Activated gamma-delta T cell treated with Interleukin-2 at 50 U/mL for 16 hours (primary cell): ENCODE results near the gene RWDD1.
A peak's percentile ranks its signal among the peaks of the same experiment; 100 is the strongest.
"Not testable (repeated sequence)": the region's sequence is repeated elsewhere in the genome, so short reads cannot be mapped to it uniquely, and the experiment has no call there.

Experiments
- DNase-seq: peaks from one replicate; pipeline ENCODE4 v3.0.0-alpha.2; 2020

Gene RWDD1

DNA sequence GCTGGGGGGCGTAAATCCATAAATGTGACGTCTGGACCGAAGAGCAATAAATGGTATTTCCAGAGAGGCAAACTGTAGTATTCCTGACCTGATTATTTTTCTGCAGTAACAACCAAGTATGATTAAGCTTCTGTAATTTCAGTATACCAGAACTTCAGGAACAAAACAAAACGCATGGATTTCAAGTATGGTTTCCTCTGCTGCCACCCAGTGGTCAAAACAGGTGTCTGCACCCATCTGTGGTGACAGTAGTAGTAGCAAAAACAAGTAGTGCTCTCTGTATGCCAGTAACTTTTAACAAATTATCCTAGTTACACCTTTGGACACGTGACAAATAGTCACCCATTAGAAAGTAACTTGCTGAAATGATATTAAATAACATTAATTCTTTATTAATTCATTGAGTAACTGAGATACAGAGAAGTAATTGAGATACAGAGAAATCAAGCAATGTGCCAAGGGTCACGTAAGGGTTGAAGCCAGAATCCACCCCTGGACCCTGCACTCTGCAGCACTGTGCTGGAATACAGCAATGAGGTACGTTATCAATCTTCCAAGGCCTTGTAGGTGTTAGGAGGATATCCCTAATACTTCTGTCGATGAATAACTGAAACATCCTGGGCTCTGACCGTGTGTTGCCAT lies 9.8 kb upstream of the RWDD1 start:
- DNase-seq, result peak; percentile 65

DNA sequence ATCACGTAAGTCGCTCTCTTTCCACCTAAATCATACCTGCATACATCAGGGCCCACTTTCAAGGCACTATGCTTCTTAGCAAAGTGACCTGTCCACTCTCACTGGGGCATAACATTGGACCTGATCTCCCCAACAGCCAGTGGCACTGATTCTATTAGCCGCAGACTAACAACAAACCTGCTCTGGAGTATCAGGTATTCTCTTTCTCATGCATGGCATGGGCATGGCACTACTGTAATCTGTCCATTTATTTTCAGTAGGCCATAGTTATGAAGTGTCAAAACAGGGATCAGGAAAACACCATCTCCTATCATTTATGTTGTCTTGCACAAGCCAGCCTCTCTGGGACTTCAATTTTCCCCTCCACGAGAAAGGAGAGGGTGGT lies 9.3 kb upstream of the RWDD1 start:
- no peak for DNase-seq

DNA sequence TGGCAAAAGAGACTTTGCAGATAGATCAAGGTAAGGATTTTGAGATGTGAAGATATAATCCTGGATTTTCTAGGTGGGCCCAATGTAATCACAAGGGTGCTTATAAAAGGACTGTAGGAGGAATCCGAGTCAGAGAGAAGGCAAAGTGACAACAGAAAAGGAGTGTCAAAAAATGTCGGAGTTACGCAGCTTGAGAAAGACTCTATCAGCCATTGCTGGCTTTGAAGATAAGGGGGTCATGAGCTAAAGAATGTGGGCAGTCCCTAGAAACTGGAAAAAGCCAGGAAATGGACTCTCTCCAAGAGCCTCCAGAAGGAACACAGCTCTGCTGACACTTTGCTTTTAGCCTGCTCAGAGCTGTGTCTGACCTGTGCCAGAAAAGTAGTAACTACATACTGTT lies 8.7 kb upstream of the RWDD1 start:
- DNase-seq, result no peak

DNA sequence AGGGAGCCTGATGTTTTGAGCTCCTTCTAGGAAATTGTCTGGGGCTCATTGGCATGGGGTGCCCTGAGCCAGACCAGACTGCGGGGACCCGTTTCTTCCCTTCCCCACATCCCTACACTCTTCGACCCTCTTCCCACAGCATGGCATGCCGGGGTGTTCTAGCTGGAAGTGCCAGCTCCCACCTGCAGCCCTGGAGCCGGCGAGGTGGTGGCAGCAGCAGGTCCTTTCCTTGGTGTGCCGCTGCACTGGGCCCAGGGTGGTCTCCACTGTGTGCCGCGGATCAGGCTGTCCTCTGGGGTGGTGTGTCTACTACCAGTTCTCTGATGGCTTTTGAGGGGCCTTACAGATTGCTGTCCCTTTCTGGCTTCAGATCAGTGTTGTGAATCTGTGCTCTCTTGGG lies 7.5 kb upstream of the RWDD1 start:
- DNase-seq, result no peak

GRCh38 chr6:116564311-116564710 lies 7.0 kb upstream of the RWDD1 start:
- no peak for DNase-seq

DNA sequence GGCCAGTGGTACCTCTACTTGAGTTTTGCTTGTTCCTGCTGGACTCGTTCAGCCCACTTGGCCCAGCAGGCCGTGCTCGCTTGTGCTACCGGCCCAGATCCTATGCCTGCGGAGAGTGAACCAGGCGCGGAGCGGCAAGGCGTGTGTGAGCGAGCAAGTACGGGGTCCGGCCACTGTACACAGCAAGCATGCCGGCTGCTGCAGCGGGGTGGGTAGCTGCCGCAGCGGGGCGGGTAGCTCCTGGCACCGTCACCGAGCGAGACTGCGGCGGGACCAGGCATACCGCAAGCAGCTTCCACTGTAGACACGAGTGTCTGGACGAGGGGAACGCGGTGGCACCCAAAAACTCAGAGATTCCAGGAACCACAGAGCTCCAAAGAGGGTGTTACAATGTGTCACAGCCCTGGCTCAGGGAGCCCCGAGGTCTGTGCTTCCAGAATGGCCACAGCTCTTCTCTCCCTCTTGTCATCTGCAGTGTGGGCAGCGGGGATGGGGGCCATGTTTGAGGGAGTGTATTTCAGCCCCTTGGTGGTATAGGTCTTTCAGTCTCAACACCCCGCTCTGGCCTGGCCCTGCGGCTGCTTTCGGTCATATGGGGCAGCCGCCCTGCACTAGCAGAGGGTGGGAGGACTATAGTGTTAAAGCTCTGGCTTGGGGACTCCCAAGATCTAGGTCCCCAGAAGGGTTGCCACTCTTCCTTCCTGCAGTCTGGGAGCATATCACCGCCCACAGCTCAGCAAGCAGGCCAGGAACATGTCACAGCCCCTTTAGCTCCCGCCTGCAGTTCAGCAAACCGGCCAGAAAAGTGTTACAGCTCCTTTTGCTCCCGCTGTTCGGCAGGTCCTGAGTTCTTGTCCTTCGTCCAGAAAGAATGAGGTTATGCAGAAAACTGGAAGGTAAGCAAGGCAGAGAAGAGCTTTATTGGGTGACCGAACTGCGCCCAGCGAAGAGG lies 6.1 kb upstream of the RWDD1 start:
- no peak for DNase-seq

- DNase-seq, result no peak
Measured at GRCh38 chr6:116568111-116568510, 3.2 kb upstream of the RWDD1 start.

DNA sequence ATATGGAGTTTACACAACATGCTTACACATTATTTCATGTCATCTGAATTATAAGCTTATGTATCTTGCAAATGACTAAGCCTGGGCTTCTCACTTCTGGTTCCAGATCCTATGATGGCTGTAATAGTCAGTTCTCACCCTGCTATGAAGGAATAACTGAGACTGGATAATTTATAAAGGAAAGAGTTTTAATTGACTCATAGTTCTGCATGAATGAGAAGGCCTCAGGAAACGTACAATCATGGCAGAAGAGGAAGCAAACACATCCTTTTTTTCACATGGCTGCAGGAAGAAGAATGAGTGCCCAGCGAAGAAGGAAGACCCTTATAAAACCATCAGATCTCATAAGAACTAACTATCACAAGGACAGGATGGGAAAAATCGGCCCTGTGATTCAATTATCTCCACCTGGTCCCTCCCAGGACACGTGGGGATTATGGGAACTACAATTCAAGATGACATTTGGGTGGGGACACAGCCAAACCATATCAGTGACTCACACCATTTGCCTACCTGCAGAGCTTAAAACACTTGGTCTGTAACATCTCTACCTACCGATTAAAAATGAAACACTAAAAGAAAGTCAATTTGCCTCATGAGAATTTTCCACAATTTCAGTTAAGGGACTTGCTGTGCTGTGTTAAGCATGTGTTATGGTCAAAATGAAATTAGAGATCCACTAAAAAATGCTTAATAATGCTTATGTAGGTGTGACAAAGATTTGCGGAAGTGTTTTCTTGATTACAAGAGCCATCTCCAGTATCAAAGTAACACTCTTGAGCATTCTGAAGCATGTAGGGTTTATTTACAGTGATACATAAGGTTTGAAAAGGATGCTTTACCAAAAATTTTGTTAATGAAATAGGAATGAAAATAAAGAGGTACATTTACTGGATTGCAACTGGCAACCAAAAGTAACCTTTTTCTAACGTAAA lies 2.2 kb upstream of the RWDD1 start:
- DNase-seq, result no peak

DNA sequence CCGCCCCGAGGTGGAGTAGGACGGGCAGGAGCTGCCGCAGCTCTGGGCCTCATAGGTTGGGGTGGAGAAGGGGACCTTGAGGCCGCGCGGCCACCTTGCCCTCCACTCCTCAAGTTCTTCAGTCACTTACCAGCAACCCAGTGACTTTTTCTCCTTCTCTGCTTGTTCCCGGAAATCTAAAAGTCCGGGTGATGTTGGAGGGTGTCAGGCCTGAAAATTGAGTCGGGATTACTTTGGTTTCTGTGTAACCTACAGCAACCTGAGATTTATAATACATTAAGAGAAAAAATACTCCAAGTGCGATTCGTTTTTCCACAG lies 338 bp downstream of the RWDD1 start:
- DNase-seq, result no peak

DNA sequence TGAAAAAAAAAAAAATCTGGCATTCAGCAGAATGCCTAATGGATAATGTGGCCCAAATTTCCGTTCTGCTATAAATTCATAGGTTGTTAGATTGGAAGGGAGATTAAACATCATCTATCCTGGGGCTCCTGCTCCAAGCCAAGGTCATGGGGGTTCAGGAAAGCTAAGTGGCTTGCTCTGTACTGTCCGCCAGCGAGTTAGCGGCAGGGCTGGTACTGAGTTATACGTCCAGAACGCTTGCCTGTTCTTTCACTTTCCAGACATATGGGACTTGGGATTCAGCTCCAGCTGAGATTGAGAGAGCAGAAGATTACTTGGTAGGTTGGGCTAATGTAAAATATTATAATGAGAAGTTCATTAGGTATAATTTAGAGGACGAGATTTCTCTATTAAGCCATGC lies 858 bp downstream of the RWDD1 start:
- no peak for DNase-seq

- no peak for DNase-seq
Measured at GRCh38 chr6:116575227-116575626, 3.9 kb downstream of the RWDD1 start.

- DNase-seq, result no peak
Measured at GRCh38 chr6:116577486-116577885, 6.2 kb downstream of the RWDD1 start.

- no peak for DNase-seq
Measured at GRCh38 chr6:116578335-116578734, 7.0 kb downstream of the RWDD1 start.

DNA sequence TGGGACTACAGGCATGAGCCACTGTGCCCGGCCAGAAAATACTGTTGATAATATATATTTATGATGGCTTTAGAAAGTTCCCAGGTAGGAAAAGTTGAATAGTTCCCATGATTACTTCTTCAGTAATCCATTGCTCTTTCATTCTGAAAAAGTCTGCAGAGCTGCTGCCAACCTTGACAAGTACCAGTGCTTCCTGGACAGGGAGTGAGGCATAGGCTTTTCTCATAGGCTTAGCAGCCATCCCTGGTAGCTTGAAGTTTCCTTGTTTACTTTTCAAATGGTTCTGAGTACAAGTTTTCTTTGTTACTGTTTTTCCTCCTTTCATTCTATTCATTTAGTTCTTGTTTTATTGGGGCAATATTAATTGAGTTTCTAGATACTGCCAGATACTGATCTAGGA lies 7.8 kb downstream of the RWDD1 start:
- DNase-seq, result no peak

- no peak for DNase-seq
Measured at GRCh38 chr6:116580198-116580597, 8.9 kb downstream of the RWDD1 start.

GRCh38 chr6:116586276-116586675 lies 15.0 kb downstream of the RWDD1 start:
- DNase-seq, result no peak

DNA sequence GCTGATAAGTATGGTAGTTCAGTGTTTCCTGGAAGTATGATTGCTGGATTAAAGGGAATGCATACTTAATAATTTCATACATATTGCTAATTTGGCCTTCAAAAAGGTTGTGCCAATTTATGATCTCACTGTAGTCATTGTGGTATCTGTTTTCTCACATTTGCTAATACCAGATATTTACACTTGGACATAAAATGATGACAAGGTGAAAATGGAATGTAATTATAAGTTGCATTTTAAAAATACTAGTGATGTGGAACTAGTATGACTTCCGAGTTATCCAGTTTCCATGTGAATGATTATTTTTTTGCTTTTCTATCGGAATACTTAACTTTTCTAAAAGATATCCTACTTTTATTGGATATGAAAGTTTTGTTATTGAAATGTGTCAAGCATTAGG lies 15.4 kb downstream of the RWDD1 start:
- no peak for DNase-seq

DNA sequence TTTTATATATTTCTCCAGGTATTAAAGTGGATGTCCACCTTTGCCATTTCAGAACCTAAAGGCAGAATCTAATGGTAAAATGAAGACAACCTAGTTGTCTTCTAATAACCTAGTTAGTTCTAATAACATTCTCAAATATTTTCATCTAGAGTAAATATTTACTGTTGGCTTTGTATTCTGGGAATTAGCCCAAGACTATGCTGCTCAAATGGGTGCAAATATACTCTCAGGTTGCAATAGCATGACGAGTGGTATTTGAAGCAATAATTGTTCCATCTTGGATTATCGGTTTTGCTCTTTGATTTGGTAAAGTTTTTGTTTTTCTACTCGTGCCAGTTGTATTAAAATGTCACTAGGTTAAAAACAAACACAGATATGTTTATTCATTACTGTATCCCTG lies 23.9 kb downstream of the RWDD1 start:
- DNase-seq, result no peak

DNA sequence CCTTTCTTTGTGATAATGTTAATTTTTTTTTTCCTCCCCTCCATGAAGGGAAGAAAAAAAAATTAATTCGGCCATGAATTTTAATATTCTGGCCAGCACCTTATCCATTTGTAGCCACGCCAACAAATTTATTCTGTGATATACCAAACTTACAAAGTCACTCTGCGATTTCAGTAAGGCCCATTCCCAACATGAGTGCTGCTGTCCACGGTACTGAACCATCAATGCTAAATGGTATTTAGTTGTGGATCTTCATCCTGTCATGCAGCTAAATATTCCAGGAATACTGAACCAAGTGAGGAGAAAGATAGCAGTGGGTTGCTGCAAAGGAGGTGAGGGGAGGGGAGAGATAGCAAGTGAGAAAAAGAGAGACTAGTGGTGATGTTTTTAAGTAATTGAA lies 25.5 kb downstream of the RWDD1 start:
- no peak for DNase-seq

DNA sequence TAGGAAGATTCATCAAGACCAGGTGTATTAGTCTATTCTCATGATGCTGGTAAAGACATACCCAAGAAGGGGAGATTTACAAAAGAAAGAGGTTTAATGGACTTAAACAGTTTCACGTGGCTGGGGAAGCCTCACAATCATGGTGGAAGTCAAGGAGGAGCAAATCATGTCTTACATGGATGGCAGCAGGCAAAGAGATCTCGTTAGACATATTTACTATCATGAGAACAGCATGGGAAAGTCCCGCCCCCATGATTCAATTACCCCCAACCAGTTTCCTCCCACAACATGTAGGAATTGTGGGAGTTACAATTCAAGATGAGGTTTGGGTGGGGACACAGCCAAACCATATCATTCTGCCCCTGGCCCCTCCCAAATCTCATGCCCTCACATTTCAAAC lies 32.6 kb downstream of the RWDD1 start:
- not testable (repeated sequence) for DNase-seq

DNA sequence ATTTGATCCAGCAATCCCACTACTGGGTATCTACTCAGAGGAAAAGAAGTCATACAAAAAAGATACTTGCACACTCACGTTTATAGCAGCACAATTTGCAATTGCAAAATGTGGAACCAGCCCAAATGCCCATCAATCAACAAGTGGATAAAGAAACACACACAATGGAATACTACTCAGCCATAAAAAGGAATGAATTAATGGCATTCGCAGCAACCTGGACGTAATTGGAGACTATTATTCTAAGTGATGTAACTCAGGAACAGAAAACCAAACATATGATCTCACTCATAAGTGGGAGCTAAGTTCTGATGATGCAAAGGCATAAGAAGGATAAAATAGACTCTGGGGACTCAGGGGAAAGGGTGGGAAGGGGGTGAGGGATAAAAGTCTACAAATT lies 33.6 kb downstream of the RWDD1 start:
- not testable (repeated sequence) for DNase-seq

DNA sequence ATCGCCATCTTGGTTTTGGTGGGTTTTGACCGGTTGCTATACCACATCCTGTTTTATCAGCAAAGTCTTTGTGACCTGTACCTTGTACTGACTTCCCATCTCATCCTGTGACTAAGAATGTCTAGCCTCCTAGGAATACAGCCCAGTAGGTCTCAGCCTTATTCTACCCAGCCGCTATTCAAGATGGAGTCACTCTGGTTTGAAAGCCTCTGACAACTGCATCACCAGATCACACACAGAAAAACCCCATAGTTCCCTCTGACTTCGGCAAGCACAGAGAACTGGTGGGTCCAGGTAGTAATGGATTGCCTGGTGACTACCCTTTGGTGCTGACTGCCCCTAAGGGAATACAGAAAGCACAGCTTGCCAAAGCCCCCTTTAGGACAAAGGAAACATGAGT lies 34.6 kb downstream of the RWDD1 start:
- no peak for DNase-seq

DNA sequence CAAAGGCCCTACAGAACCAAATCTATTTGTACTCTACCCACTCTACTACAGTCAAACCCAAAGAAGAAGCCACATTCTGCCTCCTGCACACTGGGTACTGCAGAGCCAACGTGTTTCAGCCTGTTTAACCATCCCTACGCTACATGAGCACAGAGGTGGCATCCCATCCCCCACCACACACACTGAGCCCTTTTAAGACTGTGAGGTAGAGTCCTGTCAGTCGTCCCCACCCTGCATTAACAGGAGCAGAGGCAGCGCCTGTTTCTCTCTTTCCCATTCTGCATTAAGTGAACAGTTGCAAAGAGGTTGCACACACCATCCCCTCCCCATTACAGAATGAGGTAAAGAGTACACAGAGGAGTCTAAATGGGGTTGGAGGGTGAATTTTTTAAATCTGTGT lies 39.8 kb downstream of the RWDD1 start:
- DNase-seq, result no peak
